NCI-H2107 treated with DMSO at 0.1 percent for 48 hours (cell line): ENCODE data around the gene TSHR.
"Not testable (repeated sequence)": the region's sequence is repeated elsewhere in the genome, so short reads cannot be mapped to it uniquely, and the experiment has no call there.

Experiments
- DNase-seq: peaks from one replicate; lab custom pipeline; 2025; ENCODE audit not compliant: unreplicated experiment; lab: John Stamatoyannopoulos, UW

Gene TSHR

DNA sequence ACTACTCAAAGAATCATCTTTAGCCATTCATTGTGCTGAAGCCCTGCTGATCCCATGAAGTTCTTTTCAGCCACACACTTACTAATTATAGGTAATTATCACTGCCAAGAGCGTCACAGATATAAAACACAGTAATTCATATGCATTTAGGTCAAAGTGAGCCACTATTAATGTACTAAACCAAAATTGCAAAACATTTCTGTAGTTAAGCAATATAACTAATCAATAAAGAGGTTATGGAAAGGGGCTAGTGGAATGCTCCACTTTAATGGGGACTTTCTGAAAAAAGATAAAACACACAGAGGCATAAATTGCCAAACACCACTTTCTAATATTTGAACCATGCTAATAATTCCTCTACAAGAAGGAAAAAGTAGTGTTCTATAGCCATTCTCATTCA, 7.1 kb upstream of the TSHR start:
- no peak for DNase-seq

GRCh38 chr14:80951491-80951890, 3.9 kb upstream of the TSHR start:
- no peak for DNase-seq

GRCh38 chr14:80953211-80953610, 2.2 kb upstream of the TSHR start:
- DNase-seq = not testable (repeated sequence)

DNA sequence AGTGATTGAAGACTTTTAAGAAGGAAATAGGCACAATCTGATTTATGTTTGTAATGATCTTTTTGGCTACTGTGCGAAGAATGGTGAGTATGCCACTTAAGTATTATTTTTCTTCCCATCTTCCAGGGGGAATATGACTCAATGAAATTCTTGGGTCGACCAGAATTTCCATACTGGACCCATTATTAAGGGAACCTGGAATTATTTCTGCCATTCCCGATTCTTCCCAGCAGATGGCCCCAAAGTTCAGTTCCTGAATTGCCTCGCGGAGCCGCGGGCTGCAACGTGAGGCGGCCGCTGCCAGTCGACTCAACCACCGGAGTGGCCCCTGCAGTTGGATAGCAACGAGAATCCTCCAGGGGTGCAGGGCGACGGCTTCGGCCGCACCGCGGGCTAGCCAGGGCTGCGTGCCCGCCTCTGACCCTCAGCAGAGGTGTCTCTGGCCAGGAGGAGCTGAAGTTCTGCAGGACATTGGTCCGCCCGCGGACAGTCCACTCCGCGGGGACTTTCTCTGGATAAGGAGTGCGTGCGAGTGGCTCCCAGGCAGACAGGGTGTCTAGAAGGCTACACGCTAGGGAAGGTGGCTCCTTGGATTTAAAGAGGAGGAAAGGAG, 628 bp upstream of the TSHR start:
- DNase-seq = peak; percentile 77

GRCh38 chr14:80956102-80956501, 681 bp downstream of the TSHR start:
- no peak for DNase-seq

DNA sequence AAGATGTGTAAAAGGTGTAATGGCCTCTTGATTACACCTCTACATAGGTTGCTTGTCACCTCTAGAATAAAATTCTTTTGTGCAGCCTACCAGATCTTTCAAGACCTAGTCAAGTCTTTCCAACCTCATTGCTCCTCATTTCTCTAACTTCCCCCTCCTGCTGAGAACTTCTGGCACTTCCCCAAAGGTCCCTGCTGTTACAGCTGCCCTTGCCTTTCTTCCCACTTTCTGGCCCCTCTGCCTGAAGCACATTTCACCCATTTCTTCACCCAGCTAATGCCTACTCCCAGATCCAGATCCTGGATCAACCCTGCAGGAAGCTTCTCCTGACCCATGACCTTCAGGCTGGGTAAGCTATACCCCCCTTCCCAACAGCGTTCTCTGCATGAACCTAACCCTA, 1.5 kb downstream of the TSHR start:
- DNase-seq = no peak

DNA sequence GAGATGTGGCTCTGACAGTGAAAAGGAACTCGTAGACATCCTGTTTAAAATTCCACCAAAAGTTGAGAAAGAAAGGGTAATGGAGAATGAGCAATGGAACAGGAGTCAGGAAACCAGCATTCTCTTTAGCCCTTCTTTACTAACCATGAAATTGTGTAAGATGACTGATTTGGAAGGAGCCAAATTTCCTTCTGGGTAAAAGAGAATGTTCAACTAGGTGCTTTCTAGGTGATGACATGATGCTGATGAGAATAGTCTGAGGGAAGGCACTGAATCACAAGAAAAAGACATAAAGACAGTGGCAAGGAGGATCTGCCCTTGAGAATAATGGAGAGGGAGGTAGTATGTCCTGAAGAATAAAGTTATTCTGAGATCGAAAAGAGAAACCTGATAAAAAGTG, 2.2 kb downstream of the TSHR start:
- no peak for DNase-seq

DNA sequence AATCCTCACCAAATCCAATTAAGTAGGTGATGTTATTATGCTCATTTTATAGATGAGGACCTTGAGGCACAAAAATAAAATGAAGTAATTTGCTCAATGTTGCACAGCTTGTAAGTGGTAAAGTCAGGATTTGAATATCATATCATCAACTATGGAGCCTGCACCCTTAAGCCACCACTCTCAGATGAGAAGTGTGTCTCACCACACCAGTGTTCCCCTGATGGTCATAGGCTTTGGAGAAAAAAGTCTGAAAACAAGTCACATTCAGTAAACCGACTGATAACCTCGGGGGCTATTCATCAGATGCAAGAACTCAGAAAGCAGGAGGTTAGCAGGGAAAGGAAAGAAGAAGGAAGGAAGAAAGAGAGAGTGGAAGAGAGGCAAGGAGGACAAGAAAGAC, 2.8 kb downstream of the TSHR start:
- no peak for DNase-seq

GRCh38 chr14:80958939-80959338, 3.5 kb downstream of the TSHR start:
- DNase-seq = no peak

GRCh38 chr14:80959496-80959895, 4.1 kb downstream of the TSHR start:
- peak; percentile 38 for DNase-seq

DNA sequence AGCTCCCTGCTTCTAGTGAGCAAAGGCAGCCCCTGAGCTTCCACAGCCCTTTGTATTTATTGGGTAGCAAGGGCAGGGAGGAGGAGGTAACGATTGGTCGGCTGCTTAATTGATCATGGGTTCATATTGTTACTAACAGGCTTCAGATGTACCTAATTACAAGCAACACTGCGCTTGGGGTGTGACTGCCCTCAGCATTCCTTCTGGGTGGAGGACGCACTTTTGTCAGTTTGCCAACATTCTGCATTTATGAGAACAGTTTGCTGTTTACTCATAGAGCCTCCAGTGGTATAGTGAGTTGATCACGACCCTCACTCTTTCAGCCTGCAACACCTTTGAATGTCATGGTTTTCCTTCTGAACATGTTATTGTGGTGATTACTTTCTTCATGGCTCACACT, 9.6 kb downstream of the TSHR start:
- DNase-seq = no peak

DNA sequence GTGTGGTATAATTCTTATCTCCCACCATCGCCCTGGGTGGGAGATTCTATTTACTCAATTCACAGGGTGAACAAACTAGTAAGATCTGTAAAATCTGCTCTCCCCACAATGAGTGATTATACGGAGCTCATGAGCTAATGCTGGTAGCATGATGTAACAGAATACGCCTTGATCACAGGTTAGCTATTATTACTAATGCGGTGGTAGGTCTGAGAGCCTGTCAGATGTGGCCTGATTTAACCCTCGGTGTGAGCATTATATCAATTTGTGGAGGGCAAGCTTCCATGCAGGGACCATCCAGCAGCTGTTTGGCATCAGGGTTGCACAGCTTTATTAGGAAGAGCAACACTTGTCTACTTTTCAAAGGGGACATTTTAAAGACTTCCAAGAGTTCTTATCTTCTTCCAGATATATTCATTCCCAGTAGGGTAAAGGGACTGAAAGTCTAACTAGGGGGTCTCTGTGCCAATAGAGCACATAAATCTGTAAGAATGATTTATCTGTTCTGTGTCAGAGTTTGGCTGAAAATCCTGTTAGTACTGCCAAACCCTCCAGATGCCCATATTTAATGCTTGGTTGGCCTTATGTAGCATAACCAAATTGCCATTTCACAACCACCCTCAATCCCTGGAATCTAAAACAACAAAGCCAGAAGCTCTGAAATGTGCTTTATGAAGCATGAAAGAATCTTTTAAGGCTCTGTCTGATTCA, 18.7 kb downstream of the TSHR start:
- DNase-seq = no peak

DNA sequence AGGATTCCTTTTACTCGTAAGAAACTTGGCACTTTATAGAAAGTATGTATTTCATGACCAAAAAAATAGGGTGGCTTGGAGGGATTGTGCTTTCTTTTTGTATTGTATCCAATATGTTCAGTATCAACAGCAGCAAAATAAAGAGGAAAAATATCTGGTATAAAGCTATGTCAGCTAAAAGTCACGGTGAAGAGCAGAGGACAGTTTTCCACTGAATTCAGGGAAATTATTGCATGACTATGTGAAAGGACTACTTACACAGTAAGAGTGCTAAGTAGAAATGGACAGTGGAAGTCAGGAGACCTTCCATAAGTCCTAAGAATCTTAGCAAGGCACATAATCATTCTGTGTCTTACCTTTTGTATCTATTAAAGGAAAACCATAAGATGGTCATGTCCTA, 19.3 kb downstream of the TSHR start:
- no peak for DNase-seq

- DNase-seq = no peak
These were observed 21.8 kb downstream of the TSHR start for GRCh38 chr14:80977221-80977620.

DNA sequence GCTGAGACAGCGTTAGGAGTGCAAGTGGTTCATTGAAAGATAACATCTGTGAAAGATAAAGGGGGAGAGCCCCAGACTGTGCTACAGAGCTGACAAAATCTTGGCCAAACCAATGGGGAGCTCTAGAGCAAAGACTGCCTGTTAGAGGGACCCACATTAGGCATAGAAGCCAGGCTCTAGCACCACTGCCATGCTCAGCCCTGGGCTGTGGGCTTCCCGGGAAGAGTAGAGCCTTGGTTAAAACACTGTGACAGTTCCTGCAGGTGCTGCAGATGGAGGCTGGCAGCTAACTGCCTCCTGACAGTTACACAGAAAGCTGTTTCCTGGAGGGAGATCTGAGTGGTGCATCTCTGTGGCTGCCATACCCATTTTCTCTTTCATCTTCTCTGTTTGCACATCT, 23.0 kb downstream of the TSHR start:
- no peak for DNase-seq

DNA sequence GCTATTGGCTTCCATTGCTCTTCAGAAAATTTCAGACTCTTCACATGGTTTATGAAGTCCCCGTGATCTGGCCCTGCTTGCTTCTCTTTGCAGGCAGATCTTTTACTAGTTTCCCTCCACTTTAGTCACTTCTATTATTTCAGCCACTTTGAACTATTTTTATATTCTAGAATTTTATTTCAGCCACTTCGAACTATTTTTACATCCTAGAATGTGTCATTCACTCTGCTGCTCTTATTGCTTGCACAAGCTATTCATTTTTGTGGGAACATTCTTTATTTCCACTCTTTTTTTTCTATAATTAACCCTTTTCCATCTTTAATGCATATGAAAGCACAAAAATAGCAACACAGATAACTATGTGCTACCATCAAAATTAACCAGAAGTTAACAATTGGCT, 24.5 kb downstream of the TSHR start:
- DNase-seq = no peak

- DNase-seq = no peak
These were observed 25.7 kb downstream of the TSHR start for GRCh38 chr14:80981156-80981555.

GRCh38 chr14:80981673-80982072, 26.3 kb downstream of the TSHR start:
- DNase-seq = no peak

DNA sequence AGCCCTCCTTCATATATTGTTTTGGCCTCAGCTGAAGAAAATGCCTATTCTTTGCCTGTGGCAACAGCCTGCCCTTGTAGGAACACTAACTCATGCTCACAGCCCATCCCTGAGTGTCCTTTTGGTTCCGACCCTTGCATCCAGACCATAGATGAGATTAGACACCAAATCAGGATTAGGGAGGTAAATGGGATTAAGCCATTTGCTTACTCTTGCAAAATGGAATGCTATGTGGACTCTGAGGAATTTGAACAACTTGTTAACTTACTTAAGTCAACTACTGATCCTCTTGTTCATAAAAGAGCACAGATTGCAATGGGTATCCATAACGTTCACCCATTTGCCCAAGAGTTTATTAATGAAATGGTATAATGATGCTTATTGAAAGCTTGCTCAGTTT, 27.3 kb downstream of the TSHR start:
- no peak for DNase-seq

DNA sequence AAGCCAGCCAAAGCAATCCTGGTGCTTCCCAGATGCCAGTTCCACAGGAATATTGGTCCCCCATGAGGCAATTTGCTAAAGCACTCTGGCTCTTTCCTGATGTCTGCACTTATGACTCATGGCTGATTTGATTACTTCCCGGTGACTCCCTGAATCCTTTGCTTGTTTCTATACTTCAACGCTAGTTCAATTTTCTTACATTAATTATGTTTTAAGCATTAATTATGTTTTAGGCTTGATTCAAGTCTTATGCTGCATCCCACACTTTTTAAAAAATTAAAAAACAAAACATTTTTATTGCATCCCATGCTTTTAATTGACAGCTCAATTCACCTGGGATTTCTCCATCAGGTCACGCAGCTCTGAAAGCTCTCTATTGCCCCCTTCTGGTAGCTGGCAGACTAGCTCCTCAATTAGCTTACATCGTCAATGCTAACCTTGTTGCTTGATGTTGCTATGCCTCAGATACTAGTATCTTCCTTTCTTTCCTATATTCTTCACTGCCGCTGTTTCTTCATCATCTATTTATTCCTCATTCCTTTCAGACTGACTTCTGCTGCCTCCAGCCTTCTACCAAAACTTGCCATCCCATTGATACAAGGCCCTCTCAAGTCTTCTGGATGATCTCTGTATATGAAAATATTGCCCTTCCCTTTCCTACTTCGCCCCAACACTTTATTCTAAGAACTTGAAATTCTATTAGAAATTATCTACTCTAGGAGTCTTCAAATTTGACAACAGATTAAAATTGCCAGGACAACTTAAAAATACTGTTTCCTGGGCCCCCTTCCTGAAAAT, 32.0 kb downstream of the TSHR start:
- peak; percentile 92 for DNase-seq

- DNase-seq = no peak
These were observed 32.8 kb downstream of the TSHR start for GRCh38 chr14:80988192-80988591.

GRCh38 chr14:80988735-80989429, 33.5 kb downstream of the TSHR start:
- no peak for DNase-seq
